SK-MEL-5 (cell line): ENCODE results near the gene ADGRD2. TPM values are rescaled to one million over a fixed set of nuclear protein-coding genes. Genes with fewer than 3 reads are reported as not detected.

Source experiments
- total RNA-seq: library from RNA; depleted of rRNA; stranded (reverse); fragments of >200 nt; shearing (Covaris generic); gene quantifications from 2 replicates; pipeline ENCODE4 v1.2.3, GENCODE V29; 2014; rRNA removed

The ADGRD2 gene
- total RNA-seq, 1 experiment from 2014 or later: not detected

Other genes with a start within 250 kb of the ADGRD2 start
- 42.5 and 47.5 TPM in 2 replicates for gene NEK6, start 192.5 kb upstream of the ADGRD2 start, total RNA-seq
- 422 and 482 TPM in 2 replicates for gene PSMB7, start 35.0 kb upstream of the ADGRD2 start, total RNA-seq
- gene NR5A1, start 56.9 kb downstream of the ADGRD2 start, total RNA-seq: not detected in 2 replicates